A673 (cell line): ENCODE measurements around the gene SLC44A2. TPM values are rescaled to one million over a fixed set of nuclear protein-coding genes. Genes with fewer than 3 reads are reported as not detected.

Experiments used
- BruUV-seq: library from RNA; stranded (reverse); fragments of 400-500 nt; replicated peaks from 2 replicates; lab custom pipeline; 2021; lab: Mats Ljungman, UMichigan
- CTCF ChIA-PET: fragments of 300-600 bp; sonication (Branson Sonifier 250); formaldehyde crosslinking; loops from one replicate; lab custom pipeline; 2022; ENCODE audit warnings: antibody characterized with exemption; lab: Charles Lee
- POLR2A ChIA-PET: fragments of 300-600 bp; sonication (Branson Sonifier 250); formaldehyde crosslinking; loops from one replicate; lab custom pipeline; 2022; ENCODE audit warnings: antibody characterized with exemption; ENCODE audit not compliant: low non-redundant PET; lab: Charles Lee
- DNase-seq: peaks from one replicate; pipeline ENCODE4 v3.0.0-alpha.2; 2015; ENCODE audit warnings: low spot score
- H3K27ac ChIP-seq: fragments of 200-600 bp; sonication (generic); 2 replicates; pipeline ENCODE4 v1.5.1; 2016; ENCODE audit warnings: mixed run types, low read depth, mild to moderate bottlenecking, mixed read lengths, antibody characterized with exemption, low read length; ENCODE audit not compliant: poor library complexity, severe bottlenecking
- H3K27me3 ChIP-seq: fragments of 200-600 bp; sonication (generic); replicated peaks from 2 replicates; pipeline ENCODE4 v1.6.1; 2017; ENCODE audit warnings: mixed run types, low read depth, mild to moderate bottlenecking, mixed read lengths, antibody characterized with exemption, low read length; ENCODE audit not compliant: insufficient read depth, poor library complexity
- H3K36me3 ChIP-seq: fragments of 200-600 bp; sonication (generic); 2 replicates; pipeline ENCODE4 v1.6.1; 2016; ENCODE audit warnings: mixed run types, mild to moderate bottlenecking, mixed read lengths, antibody characterized with exemption, low read length; ENCODE audit not compliant: insufficient read depth, poor library complexity, severe bottlenecking
- H3K4me1 ChIP-seq: fragments of 200-600 bp; sonication (generic); 2 replicates; pipeline ENCODE4 v1.6.1; 2017; ENCODE audit warnings: mixed run types, mild to moderate bottlenecking, mixed read lengths, antibody characterized with exemption, low read length; ENCODE audit not compliant: insufficient read depth, poor library complexity, severe bottlenecking
- H3K4me3 ChIP-seq: fragments of 200-600 bp; sonication (generic); 2 replicates; pipeline ENCODE4 v1.5.1; 2016; ENCODE audit warnings: low read depth, mixed run types, mild to moderate bottlenecking, mixed read lengths, low read length; ENCODE audit not compliant: poor library complexity, severe bottlenecking
- H3K9me3 ChIP-seq: fragments of 200-600 bp; sonication (generic); 2 replicates; pipeline ENCODE4 v1.6.1; 2016; ENCODE audit warnings: mixed run types, low read depth, mild to moderate bottlenecking, mixed read lengths, antibody characterized with exemption, low read length; ENCODE audit not compliant: poor library complexity, severe bottlenecking
- EZH2 ChIP-seq: fragments of 200-600 bp; sonication (generic); IDR thresholded peaks from 2 replicates; pipeline ENCODE4 v1.6.1; 2017; ENCODE audit warnings: borderline replicate concordance, low read depth, mild to moderate bottlenecking, mixed read lengths, antibody characterized with exemption, low read length; ENCODE audit not compliant: poor library complexity, severe bottlenecking
- intact Hi-C: fragments of 100-400 bp; cut with micrococcal nuclease; formaldehyde crosslinking; loops from one replicate; pipeline ENCODE4 v1.10.0; 2022; ENCODE audit not compliant: unreplicated experiment
- total RNA-seq: library from RNA; stranded (reverse); gene quantifications from 2 replicates; pipeline ENCODE4 v1.2.3, GENCODE V29; 2021
- TF ChIP-seq, protein P1 (sequence below): fragments of 300-800, 200-600 bp; sonication (generic); conservative IDR thresholded peaks from 2 replicates; pipeline ENCODE4 v1.5.1; 2017; ENCODE audit warnings: low read depth, mild to moderate bottlenecking, antibody characterized with exemption, low read length, moderate library complexity, mixed read lengths

Gene SLC44A2
- total RNA-seq, 1 experiment from 2014 or later = 35.4 TPM

DNA sequence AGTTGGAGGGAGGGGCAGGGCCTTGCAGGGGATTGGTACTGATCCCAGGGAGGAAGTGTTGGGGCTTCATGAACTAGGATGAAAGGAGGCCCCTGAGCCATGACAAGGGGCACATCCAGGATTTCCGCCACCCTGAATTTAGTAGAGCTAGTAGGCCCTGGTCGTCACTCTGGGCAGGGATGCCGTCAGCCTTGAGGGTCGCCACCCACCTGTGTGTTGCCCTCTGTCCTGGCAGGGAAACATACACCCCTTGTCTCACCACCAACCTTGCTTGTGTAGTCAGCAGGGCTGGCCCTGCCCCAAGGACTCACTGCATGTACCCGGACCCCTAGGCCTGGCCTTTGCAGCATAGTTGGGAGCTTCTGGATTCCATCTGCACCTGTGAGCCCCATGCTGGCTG is 66.5 kb downstream of the SLC44A2 start:
- intact Hi-C loops = no loop called here
- POLR2A ChIA-PET = no interaction called here
- H3K36me3 ChIP-seq = peaks cover 59% of the 10 kb centered on the region

DNA sequence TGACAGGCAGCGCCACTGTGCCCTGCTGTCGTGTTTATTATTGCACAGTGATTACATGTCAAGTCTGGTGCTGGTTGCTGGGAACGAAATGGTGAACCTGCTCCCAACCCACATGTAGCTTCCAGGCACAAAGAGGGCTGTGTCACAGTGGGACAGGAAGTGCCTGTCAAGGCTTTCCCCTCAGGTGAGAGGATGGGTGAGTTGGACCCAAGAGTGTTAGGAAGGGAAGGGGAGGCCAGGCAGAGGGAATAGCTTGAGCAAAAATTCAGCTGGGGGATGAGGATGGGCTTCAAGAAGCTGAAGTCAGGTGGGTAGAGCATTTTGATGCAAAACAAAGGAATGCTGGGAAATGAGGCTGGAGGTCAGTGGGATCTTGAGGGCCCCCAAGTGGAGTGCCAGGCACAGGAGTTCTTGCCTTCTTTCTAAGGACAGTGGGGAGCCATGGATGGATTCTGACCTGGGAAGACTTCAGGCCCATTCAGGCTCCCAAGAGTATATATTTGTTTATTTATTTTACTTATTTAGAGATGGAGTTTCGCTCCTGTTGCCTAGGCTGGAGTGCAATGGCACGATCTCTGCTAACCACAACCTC is 67.4 kb downstream of the SLC44A2 start:
- BruUV-seq = no TSS peak

More for the DNA sequence above, 66.5 kb downstream of the SLC44A2 start:
- Histone ChIP-seq H3K9me3 (no peaks in the 10 kb centered on the region), H3K27me3 (no peaks in the 10 kb centered on the region), H3K4me3 (no peak overlapping the region), H3K27ac (no peak overlapping the region), H3K4me1 (peaks cover 10% of the 10 kb centered on the region)
- DNase-seq = no peak
- TF ChIP-seq, protein P1, sequence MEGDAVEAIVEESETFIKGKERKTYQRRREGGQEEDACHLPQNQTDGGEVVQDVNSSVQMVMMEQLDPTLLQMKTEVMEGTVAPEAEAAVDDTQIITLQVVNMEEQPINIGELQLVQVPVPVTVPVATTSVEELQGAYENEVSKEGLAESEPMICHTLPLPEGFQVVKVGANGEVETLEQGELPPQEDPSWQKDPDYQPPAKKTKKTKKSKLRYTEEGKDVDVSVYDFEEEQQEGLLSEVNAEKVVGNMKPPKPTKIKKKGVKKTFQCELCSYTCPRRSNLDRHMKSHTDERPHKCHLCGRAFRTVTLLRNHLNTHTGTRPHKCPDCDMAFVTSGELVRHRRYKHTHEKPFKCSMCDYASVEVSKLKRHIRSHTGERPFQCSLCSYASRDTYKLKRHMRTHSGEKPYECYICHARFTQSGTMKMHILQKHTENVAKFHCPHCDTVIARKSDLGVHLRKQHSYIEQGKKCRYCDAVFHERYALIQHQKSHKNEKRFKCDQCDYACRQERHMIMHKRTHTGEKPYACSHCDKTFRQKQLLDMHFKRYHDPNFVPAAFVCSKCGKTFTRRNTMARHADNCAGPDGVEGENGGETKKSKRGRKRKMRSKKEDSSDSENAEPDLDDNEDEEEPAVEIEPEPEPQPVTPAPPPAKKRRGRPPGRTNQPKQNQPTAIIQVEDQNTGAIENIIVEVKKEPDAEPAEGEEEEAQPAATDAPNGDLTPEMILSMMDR = no peak
- no peak for TF ChIP-seq EZH2
- no TSS peak for BruUV-seq
- CTCF ChIA-PET = no interaction called here

More for the DNA sequence above, 67.4 kb downstream of the SLC44A2 start:
- no peak overlapping the region for H3K4me3 ChIP-seq
- no peak for DNase-seq
- peaks cover 50% of the 10 kb centered on the region for H3K36me3 ChIP-seq
- H3K9me3 ChIP-seq = no peaks in the 10 kb centered on the region
- no peaks in the 10 kb centered on the region for H3K27me3 ChIP-seq
- H3K27ac ChIP-seq = no peak overlapping the region
- ChIA-PET CTCF (no interaction called here), POLR2A (no interaction called here)
- intact Hi-C loops = no loop called here
- TF ChIP-seq EZH2 = no peak
- TF ChIP-seq, protein P1 = no peak
- H3K4me1 ChIP-seq = peaks cover 10% of the 10 kb centered on the region

Other genes with a start within 250 kb of the SLC44A2 start
- gene TYK2, start 245.0 kb upstream of the SLC44A2 start, total RNA-seq = 118 and 121 TPM in 2 replicates
- 272 and 288 TPM in 2 replicates for gene CDC37, start 222.0 kb upstream of the SLC44A2 start, total RNA-seq
- 32.5 and 40.1 TPM in 2 replicates for gene PDE4A, start 205.0 kb upstream of the SLC44A2 start, total RNA-seq
- gene KEAP1, start 122.2 kb upstream of the SLC44A2 start, total RNA-seq = 112 TPM in 2 replicates
- 0.41 and 1.1 TPM in 2 replicates for gene S1PR5, start 108.1 kb upstream of the SLC44A2 start, total RNA-seq
- gene ATG4D, start 81.6 kb upstream of the SLC44A2 start, total RNA-seq = 52.1 and 57.1 TPM in 2 replicates
- gene KRI1, start 59.5 kb upstream of the SLC44A2 start, total RNA-seq = 45.2 and 47.8 TPM in 2 replicates
- gene CDKN2D, start 56.6 kb upstream of the SLC44A2 start, total RNA-seq = 12.7 and 14.6 TPM in 2 replicates
- 2.5 and 2.8 TPM in 2 replicates for gene AP1M2, start 38.2 kb upstream of the SLC44A2 start, total RNA-seq
- gene ILF3, start 28.8 kb downstream of the SLC44A2 start, total RNA-seq = 665 and 683 TPM in 2 replicates
- gene QTRT1, start 75.9 kb downstream of the SLC44A2 start, total RNA-seq = 82.4 and 89.6 TPM in 2 replicates
- gene DNM2, start 92.5 kb downstream of the SLC44A2 start, total RNA-seq = 143 and 155 TPM in 2 replicates
- gene TMED1, start 210.7 kb downstream of the SLC44A2 start, total RNA-seq = 23.1 and 27.3 TPM in 2 replicates
- gene C19orf38, start 222.9 kb downstream of the SLC44A2 start, total RNA-seq = not detected in 2 replicates
- gene CARM1, start 246.0 kb downstream of the SLC44A2 start, total RNA-seq = 78.7 and 81.5 TPM in 2 replicates